Liver (tissue), 3 donors: ENCODE data around the gene TTC23.

Experiments used
- ATF3 ChIP-seq: IDR thresholded peaks from 2 replicates; pipeline ENCODE4 v1.6.1; 2016; ENCODE audit warnings: antibody characterized with exemption
- CTCF ChIP-seq: fragments of 150-350 bp; IDR thresholded peaks from 2 replicates; pipeline ENCODE4 v1.5.1; 2017; ENCODE audit warnings: improper control_type of control experiment, low read depth, low read length; ENCODE audit not compliant: missing input control
- MAX ChIP-seq: IDR thresholded peaks from 2 replicates; pipeline ENCODE4 v1.6.1; 2016; ENCODE audit warnings: antibody characterized with exemption
- SP1 ChIP-seq: IDR thresholded peaks from 2 replicates; pipeline ENCODE4 v1.6.1; 2018; ENCODE audit warnings: antibody characterized with exemption, mild to moderate bottlenecking
- donor health status: healthy.
- donor health status: healthy.

GRCh38 chr15:99228120-99228770 lies 21.1 kb downstream of the TTC23 start:
- TF ChIP-seq CTCF (no peak), SP1 (no peak), MAX (no peak), ATF3 (no peak)
